Loucy (cell line): ENCODE data around the gene SNX3.

Experiments
- CTCF ChIP-seq: fragments of 200-600 bp; sonication (generic); conservative IDR thresholded peaks from 2 replicates; pipeline ENCODE4 v1.5.1; 2014; ENCODE audit warnings: mild to moderate bottlenecking, antibody characterized with exemption, low read length
- EZH2phosphoT487 ChIP-seq: fragments of 200-600 bp; IDR thresholded peaks from 2 replicates; pipeline ENCODE4 v1.6.1; 2018; ENCODE audit warnings: antibody characterized with exemption, mild to moderate bottlenecking, moderate library complexity, borderline replicate concordance

- TF ChIP-seq CTCF = no peak
- TF ChIP-seq EZH2phosphoT487 = no peak
Observed at GRCh38 chr6:108200631-108201030, 60.2 kb downstream of the SNX3 start.
